HG03565 (cell line): ENCODE results near the gene AP2A2.
"Not testable (repeated sequence)": the region's sequence is repeated elsewhere in the genome, so short reads cannot be mapped to it uniquely, and the experiment has no call there.

Source experiments
- ATAC-seq: cut with Tn5 transposase; IDR thresholded peaks from one replicate; pipeline ENCODE4 v1.9.1; 2021; ENCODE audit warnings: mild to moderate bottlenecking, moderate library complexity; ENCODE audit not compliant: unreplicated experiment

The AP2A2 gene

DNA sequence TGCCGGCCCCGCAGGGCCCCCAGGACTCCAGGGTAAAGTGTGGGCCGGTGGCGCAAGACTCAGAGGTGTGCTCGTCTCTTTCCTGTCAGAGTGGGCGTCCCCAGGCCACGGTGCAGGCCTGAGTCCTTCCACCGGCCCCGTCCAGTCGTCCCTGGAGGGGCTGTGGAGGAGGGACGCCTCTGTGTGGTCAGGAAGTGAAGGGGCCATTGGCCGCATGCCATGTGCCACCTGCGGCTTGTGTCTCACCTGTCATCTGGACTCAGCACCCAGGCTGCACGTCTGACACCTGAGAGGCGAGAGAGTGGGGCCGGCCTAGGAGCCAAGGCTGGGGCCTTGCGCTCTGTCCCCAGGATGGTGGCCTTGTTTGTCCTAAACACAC lies 85.6 kb downstream of the AP2A2 start:
- no peak for ATAC-seq

DNA sequence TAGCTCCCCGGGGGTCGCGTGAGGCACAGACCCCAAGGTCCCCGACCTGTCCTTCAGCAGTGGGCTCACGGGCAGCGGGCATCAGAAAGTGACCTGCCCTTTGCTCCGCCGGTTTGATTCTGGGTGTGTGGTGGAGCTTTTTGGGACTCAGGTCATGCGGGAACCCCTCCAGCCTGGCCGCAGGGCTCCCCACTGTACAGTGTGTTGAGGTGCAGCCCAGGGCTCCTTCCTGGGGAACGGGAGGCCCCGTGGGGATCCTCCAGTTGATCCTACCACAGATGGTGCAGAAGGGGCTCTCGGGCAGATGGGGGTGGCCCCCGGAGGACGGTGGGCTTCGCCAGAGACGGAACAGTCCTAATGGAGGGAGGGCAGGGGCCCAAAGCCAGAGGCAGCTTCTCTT lies 86.6 kb downstream of the AP2A2 start:
- no peak for ATAC-seq

DNA sequence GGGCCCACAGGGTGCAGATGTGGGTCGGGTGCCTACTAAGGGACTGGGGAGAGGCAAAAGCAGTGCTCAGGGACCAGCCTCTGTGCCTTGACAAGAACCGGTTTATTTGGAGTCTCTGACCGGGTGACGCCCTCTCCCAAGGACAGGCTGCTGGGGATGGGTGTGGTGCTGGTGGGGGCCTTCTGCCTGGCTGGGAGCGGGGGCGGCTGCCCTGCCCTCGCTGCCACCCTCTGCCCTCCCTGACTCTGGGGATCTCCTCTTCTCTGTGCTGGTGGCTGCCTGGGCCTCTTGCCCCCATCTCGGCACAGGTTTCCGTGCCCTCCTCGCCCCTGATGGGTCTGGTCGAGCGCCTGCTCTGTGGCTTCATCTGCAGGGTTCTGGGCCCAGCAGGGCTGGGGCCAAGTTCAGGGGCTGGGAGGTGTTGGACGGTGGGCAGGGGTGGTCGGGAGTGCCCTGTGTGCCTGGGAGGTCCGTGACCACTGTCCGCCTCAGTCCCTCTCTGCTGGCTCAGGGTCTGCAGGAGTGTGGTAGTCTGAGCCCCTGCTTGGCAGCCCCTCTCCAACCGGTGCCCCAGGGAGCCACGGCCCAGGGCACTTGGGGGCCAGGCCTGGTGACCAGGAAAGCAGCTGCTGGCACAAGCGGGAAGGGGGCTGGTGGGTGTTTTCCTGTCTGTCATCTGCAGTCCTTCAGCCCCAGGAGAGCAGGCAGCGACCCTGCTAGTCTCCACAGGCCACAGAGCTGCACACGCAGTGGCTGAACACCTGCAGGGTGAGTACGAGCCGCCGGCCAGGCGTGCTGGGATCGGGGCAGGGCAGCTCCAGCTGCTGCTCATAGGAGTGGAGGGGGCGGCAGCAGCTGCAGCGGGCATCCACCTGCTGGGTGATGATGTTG lies 87.3 kb downstream of the AP2A2 start:
- ATAC-seq, result no peak

DNA sequence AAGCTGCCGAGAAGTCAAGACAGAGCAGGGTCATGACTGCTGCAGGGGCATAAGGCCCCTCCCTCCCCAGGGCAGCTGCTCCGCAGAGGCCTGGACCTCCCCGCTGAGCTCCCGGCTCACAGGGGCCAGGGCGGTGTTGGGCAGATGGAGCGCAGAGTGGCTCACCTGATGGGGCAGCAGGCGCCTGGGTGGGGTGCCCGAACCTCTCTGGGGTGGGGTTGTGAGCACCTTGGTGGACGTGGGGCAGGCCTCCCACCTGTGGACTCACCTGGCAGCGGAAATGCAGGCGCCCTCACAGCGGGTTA lies 87.9 kb downstream of the AP2A2 start:
- ATAC-seq, result no peak

DNA sequence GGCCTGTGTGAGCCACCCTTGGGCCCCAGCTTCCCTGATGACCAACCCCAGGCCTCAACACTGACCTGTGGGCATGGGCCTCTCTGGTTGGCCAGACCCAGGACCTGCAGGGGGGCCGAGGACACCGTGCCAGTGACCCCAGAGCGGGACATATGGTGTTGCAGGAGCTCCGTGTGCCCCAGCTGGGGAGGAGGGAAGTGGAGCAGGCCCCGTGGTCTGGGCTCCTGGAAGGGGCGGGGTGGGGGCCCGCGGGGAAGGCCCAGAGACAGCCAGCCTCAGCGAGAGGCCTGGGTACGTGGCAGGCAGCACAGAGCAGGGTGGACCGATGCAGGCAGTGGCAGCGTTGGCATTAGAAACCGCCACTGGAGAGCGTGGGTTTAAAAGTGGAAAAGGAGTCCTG lies 88.6 kb downstream of the AP2A2 start:
- ATAC-seq, result no peak

DNA sequence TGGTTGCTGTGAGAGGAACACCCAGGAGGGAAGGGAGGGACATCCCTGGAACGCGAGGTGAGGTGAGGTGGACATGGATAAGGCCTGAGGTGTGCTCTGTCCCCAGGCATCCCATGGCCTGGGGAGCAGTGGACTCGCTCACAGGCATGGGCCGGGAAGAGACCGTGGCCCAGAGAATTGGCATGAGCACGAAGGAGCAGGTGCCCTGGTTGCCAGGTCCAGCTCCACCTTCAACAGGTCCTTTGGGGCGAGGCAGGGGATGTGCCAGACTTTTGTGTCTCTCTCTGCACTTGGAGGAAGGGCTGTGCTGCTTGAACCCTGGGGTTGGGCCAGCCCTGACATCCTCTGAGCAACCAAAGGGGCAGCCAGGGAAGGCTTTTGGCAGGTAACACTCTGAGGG lies 89.4 kb downstream of the AP2A2 start:
- ATAC-seq, result no peak

DNA sequence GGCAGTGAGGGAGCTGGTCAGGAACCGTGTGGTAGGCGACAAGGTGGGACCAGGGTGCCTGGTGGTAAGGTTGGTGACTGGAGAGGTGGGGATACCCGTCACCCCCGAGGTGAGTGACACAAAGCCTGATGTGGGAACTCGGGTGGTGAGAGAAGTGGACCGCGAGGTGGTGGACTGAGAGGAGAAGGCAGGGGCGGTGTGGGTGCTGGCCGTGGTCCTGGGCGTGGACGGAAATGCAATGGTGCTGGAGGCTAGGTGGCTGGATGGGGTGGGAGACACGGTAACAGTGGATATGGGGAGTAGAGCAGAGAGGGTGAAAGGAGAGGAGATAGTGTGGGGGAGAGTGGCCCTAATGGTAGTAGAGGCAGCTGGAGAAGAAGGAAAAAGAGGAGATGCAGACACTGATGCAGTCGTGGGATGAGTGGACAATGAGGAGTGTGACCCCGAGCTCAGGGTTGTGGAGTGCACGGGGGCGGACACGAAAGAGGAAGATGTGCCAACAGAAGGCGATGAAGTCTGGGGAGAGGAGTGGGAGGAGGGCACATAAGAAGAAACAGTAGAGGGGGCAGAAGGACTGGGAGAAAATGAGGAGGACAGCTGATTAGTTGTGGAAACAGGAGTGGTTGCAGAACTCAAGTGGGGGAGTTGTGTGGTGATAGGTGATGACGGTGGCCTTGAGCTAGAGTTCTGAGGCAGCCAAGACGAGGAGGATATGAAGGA lies 90.3 kb downstream of the AP2A2 start:
- ATAC-seq, result no peak

DNA sequence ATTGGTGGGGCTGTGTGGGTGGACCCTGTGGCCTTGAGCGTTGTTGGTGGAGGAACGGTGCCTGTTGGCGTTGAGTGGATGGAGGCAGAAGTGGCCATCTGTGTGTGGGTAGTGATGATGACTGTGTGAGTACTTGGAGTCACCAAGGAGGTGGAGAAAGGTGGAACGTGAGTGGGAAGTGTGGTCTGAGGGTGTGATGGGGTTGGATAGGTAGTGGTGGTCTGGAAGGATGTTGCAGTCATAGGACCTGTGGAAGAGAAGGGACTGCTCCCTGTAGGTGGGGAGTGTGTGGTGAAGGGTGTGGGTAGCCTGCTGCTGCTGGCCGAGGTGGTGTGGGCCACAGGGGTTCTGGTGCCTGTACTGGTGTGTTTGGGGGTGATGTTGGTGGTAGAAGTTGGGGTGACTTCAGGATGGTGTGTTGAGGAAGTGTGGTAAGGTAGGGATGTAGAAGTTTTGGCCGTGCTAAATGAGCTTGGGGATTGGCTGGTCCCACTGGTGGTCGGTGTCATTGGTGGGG lies 91.0 kb downstream of the AP2A2 start:
- ATAC-seq, result not testable (repeated sequence)

DNA sequence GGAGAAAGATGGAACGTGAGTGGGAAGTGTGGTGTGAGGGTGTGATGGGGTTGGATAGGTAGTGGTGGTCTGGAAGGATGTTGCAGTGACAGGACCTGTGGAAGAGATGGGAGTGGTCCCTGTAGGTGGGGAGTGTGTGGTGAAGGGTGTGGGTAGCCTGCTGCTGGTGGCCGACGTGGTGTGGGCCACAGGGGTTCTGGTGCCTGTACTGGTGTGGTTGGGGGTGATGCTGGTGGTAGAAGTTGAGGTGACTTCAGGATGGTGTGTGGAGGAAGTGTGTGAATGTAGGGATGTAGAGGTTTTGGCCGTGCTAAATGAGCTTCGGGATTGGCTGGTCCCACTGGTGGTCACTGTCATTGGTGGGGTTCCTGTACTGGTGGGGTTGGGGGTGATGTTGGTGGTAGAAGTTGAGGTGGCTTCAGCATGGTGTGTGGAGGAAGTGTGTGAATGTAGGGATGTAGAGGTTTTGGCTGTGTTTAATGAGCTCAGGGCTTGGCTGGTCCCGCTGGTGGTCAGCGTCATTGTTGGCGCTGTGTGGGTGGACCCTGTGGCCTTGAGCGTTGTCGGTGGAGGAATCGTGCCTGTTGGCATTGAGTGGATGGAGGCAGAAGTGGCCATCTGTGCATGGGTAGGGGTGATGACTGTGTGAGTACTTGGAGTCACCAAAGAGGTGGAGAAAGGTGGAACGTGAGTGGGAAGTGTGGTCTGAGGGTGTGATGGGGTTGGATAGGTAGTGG lies 91.8 kb downstream of the AP2A2 start:
- no peak for ATAC-seq

DNA sequence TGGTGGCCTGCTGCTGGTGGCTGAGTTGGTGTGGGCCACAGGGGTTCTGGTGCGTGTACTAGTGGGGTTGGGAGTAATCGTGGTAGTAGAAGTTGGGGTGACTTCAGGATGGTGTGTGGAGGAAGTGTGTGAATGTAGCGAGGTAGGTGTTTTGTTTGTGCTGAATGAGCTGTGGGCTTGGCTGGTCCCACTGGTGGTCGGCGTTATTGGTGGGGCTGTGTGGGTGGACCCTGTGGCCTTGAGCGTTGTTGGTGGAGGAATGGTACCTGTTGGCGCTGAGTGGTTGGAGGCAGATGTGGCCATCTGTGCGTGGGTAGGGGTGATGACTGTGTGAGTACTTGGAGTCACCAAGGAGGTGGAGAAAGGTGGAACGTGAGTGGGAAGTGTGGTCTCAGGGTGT lies 92.4 kb downstream of the AP2A2 start:
- no peak for ATAC-seq

DNA sequence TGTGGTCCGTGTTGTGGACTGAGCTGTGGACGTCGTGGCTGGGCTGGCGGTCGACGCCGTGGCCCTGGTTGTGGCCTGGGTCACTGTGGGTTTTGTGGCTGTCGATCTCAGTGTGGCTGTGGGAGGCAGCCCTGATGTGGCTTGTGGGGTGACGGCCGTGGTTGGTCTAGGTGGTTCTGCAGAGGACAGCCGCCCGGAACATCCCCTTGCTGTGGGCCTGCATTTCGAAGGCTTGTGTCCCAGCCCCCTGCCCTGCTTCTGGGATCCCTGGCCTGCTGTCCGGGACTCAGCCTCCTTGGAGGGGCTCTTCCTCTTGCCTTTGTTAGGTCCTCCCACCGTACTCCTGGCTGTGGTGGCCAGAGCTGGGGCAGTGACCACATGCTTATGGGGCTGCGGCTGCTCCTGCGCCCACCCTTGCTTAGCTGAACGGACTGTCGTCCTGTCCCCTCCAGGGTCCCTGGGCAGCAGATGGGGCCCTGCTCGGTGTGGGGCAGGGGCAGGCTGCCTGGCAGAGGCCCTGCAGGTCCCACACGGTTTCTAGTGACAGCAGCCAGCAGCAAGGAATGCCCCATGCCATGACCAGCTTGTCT lies 93.7 kb downstream of the AP2A2 start:
- no peak for ATAC-seq

DNA sequence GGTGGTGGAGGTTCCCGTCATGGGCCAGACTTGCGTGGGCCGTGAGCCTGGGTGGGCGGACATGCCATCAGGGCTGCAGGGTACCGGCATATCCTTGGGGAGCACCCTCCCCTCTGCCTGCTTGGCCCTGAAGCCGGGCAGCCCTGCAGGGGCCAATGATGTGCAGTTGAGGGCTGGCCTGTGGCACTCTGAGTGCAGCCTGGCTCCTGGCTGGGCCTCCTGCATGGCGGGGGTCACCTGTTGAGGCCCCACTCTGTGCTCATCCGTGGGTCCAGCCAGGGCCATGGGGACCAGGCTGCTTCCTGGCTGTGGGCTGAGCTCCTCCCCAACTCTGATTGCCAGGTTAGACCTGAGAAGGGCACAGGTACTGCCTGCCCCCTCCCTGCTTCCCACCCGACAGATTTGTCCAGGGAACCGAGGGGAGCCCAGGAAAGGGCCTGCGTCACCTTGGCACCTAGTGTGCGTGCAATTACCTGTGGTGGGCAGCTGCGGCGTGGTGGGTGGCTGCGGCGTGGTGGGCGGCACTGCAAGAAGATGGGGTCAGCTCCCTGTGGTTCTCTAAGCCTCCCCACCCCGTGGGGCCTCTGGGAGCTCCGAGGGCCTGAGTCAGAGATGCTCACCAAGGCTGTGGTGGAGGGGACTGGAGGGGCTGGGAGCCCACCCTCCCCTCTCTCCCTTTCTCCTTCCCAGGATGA lies 94.7 kb downstream of the AP2A2 start:
- no peak for ATAC-seq

DNA sequence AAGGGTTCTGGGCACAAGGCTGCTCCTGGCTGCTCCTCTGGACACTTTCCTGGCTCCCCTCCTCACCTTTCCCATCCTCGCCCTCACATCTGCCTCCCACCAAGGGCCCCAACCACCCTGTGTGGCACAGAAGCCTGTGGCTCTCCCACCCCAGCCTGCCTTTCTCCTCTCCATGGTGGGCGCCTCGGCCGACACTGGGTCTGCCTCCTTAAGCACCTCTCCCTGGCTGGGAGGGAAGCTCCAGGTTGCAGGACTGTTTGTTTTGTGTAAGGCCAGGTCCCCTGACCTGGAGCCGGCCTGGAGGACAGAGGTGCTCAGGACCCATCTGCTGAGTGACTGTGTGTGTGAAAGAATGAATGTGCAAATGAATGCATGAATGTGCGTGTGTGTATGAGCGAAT lies 96.7 kb downstream of the AP2A2 start:
- no peak for ATAC-seq

DNA sequence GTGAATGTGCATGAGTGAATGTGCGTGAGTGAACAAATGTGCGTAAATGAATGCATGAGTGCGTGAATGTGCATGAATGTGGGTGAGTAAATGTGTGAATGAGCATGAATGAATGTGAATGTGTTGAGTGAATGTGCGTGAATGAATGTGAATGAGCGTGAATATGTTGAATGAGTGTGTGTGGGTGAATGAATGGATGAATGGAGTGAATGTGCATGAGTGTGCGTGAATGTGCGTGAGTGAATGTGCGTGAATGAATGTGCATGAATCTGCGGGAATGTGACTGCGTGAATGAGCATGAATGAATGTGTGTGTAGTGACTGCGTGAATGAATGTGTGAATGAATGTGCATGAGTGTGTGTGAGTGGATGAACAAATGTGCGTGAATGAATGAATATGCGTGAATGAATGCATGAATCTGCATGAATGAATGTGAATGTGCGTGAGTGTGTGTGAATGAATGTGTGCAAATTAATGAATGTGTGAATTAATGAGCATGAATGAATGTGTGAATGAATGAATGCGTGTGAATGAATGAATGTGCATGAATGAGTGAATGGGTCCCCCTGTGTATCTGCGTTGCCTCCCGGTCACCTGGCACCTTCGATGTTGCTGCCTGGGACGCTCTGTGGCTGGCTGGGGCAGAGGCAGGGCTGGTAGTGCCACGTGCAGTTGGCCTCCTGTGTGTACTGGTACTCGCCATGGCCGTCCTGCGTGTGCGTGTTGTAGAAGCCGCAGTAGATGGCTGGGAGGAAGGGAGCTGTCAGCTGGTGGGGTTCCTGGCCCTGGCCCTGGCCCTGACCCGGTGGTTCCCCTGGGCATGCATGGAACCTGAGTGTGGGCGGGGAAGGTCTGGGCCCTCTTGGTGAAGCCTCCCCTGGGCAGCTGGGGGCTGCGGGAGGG lies 97.5 kb downstream of the AP2A2 start:
- ATAC-seq, result no peak

DNA sequence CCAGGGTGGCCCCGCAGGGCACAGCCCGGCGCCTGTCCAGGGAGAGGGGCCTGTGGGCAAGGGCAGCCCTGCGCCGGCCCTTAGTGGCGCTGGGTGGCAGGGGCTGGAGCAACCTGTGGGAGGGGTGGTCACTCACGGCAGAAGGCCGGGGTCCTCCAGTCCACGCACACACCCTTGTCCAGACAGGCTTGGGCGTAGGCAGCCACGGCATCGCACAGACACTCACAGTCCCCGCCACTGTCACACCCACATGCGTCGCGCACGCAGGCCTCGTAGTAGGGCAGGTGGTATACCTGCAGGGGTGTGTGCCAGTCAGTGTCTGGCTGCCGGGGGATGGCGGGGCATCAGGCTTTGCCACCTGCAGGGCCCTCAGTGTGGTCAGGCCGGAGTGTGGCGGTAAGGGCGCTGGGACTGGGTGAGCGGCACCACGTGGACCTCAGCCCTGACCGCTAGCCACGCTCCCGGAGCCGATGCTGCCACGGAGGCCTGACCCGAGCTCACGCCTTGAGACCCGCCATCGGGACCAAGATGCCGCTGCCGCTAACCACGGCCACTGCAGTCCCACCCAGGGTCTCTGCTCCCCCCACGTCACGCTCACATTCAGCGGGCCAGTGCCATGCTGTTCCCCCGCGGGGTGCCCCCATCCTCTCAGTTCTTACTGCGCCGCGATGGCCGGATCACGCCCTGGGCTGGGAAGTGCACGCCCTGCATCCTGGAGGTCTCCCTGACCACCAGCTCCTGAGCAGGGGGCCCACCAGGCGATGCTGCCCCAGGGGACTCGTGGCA lies 98.3 kb downstream of the AP2A2 start:
- no peak for ATAC-seq

DNA sequence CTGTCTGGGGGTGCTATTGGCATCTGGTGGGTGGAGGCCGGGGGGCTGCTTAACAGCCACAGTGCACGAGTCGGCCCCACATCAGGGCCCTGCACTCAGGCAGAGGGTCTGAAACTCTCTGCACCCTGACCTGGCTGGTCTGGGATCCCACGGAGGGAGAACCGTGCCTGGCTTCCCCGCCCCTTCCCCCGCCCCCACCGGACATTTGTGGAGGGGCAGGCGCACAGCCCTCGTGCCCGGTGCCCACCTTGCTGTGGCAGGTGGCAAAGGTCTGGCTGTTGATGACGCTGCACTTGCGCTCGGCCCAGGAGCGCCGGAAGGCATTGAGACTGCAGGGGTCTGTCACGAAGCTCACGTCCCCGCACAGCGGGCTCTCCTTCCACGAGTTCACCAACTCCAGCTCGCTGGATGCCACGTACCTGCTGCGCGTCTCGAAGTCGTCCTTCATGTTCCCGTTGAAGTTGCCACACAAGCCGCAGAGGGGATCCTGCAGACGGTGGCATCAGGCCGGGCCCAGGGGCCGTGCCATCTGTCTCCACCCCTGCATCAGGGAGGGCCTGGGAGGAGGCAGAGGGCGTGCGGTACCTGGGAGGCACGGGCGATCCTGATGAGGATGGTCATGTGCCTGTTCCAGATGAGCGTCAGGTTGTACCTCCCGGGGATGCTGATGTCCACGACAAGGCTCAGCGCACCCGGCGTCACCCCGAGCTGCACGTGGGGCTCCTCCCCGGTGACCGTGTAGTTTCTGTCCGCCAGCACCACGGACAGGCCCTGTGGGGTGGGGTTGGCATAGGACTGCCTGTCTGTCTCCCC lies 99.1 kb downstream of the AP2A2 start:
- no peak for ATAC-seq

DNA sequence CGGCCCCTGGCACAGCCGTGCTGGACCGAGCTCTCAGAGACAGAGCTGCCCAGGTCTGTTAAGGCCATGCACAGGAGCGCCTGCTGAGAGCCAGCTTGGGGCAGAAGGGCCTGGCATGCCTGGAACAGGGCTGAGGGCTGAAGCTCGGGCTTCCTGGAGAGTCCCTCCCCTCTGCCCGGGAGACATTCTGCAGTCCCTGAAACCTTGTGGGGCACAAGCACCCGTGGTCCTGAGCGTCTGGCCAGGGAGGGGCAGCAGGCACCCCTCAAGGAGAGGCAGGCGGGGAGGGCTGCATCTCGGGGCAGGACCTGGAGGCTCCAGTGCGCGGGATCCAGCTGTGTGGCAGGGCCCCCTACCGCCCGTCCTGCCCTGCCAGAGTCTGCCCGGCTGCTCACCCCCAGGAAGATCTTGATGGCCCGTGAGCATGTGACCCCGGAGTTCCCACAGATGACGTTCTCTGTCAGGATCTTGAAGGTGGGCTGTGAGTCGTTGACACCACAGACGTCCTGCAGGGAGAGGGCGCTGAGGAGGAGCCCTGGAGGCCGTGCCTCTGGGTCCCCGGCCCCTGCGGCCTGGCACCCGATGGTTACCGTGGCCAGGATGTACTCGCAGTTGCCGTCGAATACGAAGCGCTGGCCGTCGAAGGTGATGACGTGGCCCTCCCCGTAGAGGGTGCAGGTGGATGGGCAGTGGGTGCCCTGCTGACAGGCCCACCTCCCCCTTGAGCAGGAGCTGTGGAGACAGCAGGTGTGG lies 99.9 kb downstream of the AP2A2 start:
- ATAC-seq, result no peak

DNA sequence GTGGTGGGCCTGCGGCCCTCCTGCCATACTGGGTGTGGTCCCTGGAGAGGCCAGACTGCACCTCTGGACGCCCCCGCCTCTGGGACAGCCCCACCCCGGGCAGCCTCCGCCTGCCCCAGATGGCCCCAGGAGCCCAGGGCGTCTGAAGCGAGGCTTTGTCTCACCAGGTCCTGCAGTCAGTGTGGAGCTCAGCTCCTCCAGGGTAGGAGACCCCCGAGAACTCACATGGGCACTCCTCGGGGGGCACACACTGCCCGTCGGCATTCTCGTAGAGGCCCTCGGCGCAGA lies 100.4 kb downstream of the AP2A2 start:
- no peak for ATAC-seq
